Measurements from ENCODE around the gene PIGL. TPM values are rescaled to one million over a fixed set of nuclear protein-coding genes. Genes with fewer than 3 reads are reported as not detected.

The PIGL gene
- 9.2 and 12.6 TPM in 2 replicates for total RNA-seq (ENCODE audit: low replicate concordance)

DNA sequence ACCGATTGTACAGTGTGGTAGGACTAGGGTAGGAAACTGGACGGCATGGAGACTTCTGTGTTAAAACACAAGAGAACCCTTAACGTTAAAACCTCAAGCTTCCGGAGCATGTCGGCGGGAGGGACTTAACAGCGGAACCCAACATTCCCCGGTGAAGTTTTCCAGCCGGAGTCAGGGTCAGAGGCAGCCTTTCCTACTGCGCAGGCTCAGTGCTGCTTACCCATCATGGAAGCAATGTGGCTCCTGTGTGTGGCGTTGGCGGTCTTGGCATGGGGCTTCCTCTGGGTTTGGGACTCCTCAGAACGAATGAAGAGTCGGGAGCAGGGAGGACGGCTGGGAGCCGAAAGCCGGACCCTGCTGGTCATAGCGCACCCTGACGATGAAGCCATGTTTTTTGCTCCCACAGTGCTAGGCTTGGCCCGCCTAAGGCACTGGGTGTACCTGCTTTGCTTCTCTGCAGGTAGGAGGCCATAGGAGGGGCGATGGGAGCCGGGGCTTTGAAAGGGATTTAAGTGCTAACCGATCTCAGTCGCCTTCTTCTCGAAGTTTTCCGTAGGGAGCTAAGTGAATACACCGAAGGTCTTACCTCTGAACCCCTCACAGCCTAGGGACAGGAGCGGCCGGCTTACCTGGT is at the start of gene PIGL:
Gene PIGL (plus strand): TSS at position 209 of the 634 bp plus-strand sequence. CDS start 17 bp downstream, at position 226.

DNA sequence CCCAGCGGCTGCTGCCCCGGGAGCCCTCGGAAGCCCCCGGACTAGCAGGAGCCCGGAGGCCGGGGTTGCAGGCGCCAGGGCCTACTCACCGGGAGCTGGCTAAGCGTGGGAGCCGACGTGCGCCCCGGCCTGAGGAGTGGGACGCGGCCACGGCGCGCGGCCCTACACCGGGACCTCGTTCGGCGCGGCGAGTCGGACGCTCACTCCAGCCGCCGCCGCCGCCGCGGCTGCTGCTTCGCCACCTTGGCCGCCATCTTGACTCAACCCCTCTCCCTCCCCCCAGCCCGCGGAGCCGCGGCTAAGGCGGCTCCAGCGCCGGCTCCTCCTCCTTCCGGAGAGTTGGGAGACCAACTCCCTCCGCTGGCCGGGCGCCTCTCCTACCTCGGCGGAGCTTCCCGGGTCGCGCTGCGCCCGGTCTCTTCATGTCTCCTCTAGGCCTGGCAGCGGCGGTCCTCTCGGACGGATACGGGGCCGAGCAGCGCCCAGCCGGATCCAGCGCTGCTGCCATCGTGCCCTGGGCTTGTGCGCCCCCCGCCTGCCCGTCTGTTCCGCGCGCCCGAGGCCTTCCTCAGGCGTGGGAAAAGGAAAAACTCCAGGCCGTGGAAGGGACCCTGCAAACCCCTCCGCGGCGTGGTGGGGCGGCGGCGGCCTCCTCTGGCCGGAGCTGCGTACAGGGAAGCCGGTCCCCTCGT is 1.6 kb upstream of the PIGL start, which contains the start of gene NCOR1:
Gene NCOR1 (minus strand): TSS at position 262 of the 692 bp plus-strand sequence. CDS start 20,965 bp downstream, outside the sequence.

DNA sequence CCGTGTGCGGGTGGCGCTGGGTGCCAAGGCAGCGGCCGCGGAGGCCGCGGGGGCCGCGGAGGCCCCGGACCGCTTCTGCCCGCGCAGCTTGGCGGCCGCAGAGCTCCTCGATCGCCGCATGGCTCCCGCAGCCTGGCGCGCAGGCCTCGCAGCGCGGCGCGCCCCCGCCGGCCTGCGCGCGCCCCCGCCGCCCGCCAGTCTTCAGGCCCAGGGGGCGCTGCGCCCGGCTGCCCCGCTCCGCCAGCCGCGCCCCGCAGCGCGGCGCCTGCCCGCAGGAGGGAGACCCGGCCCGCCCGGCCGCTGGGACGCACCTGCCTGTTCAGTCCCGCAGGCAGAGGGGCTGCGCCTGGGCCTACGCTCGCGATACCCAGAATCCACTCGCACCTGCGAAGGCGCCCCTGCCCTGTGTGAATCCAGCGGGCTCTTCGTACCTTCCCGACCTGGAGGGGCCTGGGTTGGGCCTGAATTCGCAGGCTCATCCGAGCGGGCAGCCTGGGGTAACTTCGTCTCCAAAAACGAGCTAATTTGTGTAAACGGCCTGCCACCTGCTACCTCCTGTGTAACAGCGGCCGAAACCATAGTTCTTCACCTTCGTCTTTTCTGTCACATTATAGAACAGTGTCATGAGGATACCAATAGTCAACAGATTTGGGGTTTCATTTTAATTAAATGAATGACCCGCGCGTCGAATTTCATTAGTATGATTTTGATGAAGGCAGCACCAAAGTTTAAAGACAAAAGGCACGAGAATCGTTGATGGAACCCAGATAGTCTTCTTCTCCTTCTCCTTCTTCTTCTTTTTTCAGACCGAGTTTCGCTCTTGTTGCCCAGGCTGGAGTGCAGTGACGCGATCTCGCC is 136.5 kb downstream of the PIGL start, which contains the start of gene CENPV:
Gene CENPV (minus strand): TSS at position 153 of the 858 bp plus-strand sequence. CDS start 33 bp downstream, at position 120.

Other genes starting within 250 kb of the PIGL start
- 9.7 and 35.9 TPM in 2 replicates for gene ZSWIM7, start 217.5 kb upstream of the PIGL start, total RNA-seq (ENCODE audit: low replicate concordance)
- gene TTC19, start 217.4 kb upstream of the PIGL start, total RNA-seq (ENCODE audit: low replicate concordance): 21.5 and 45.9 TPM in 2 replicates
- 60.7 and 66.1 TPM in 2 replicates for gene NCOR1, start 1.7 kb upstream of the PIGL start, total RNA-seq (ENCODE audit: low replicate concordance)
- gene CENPV, start 136.3 kb downstream of the PIGL start, total RNA-seq (ENCODE audit: low replicate concordance): 4.8 and 28.1 TPM in 2 replicates
- gene UBB, start 163.9 kb downstream of the PIGL start, total RNA-seq (ENCODE audit: low replicate concordance): 3,973 and 7,249 TPM in 2 replicates
- gene TRPV2, start 198.4 kb downstream of the PIGL start, total RNA-seq (ENCODE audit: low replicate concordance): 53.1 and 92.7 TPM in 2 replicates

All from smooth muscle cell of the coronary artery (primary cell).